GM12872 (cell line): ENCODE data around the gene FATE1.

Experiments used
- TF ChIP-seq, protein P1 (sequence below): IDR thresholded peaks from 3 replicates; pipeline ENCODE4 v1.5.1; 2011; ENCODE audit warnings: low read depth, mild to moderate bottlenecking, low read length, moderate library complexity; ENCODE audit not compliant: insufficient read depth

FATE1 gene

GRCh38 chrX:151692825-151693224 lies 23.0 kb upstream of the FATE1 start:
- TF ChIP-seq, protein P1, sequence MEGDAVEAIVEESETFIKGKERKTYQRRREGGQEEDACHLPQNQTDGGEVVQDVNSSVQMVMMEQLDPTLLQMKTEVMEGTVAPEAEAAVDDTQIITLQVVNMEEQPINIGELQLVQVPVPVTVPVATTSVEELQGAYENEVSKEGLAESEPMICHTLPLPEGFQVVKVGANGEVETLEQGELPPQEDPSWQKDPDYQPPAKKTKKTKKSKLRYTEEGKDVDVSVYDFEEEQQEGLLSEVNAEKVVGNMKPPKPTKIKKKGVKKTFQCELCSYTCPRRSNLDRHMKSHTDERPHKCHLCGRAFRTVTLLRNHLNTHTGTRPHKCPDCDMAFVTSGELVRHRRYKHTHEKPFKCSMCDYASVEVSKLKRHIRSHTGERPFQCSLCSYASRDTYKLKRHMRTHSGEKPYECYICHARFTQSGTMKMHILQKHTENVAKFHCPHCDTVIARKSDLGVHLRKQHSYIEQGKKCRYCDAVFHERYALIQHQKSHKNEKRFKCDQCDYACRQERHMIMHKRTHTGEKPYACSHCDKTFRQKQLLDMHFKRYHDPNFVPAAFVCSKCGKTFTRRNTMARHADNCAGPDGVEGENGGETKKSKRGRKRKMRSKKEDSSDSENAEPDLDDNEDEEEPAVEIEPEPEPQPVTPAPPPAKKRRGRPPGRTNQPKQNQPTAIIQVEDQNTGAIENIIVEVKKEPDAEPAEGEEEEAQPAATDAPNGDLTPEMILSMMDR: no peak

- TF ChIP-seq, protein P1: no peak
These were observed 21.7 kb upstream of the FATE1 start for GRCh38 chrX:151694121-151694520.

- TF ChIP-seq, protein P1: no peak
These were observed 20.9 kb upstream of the FATE1 start, which contains the start of gene PRRG3 for GRCh38 chrX:151694661-151695582. TSS of gene PRRG3 (plus strand) at chrX:151695458. CDS start at chrX:151698815, 3,357 bp downstream.

- TF ChIP-seq, protein P1: no peak
These were observed 20.1 kb upstream of the FATE1 start for GRCh38 chrX:151695583-151696340.

DNA sequence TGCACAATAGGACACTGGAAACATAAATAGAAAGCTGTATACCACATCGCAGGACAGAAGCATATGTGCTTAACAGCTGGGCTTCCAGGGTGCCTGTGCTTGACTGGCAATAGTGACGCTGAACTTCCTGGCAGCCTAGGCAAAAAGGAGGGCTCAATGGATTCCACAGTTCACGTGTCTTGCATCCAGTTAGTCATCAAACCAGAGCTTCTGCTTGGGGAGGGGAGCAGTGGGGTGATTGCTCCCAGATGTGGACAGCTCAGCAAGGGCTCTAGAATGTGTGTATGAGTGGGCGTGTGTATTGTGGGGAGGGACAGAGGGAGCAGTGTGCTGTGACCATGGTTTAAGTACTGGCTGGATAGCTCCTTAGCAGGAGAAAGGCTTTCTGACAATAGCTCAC lies 18.3 kb upstream of the FATE1 start:
- TF ChIP-seq, protein P1: no peak

DNA sequence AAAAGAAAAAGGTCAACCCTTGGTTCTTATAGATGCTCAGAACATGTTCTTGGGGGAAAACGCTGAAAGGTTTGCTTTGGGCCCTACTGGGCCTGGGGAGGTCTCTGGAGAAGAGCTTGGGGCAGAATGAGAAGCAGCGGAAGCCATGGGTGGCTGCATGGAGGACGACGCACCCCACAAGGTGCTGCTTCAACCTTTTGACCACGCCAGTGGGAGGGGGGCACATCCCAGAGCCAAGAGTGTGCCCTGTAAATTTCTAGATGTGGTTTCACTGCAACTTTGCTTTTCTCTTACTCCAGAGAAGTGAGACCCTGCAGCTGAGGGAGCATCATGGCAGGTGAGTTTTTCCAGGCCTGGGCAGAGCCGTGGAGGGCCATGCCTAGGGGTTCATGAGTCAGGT lies 17.4 kb upstream of the FATE1 start:
- TF ChIP-seq, protein P1: no peak

DNA sequence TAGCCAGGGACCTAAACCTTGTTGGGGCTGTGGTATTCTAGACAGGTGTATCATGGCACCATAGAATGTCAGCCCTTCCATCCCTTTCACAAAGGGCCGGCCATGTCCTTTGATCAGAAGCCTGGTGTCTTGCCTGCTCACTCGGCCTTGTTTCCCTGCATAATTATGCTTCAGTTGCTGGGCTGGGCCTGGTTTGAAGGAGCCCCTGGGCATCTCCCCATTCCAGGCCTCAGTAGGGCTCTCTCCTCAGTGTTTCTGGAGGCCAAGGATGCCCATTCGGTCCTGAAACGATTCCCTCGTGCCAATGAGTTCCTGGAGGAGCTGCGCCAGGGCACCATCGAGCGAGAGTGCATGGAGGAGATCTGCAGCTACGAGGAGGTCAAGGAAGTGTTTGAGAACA lies 16.1 kb upstream of the FATE1 start:
- TF ChIP-seq, protein P1: no peak
